ENCODE measurements around the gene ISY1.
"Not testable (repeated sequence)": the region's sequence is repeated elsewhere in the genome, so short reads cannot be mapped to it uniquely, and the experiment has no call there.

The ISY1 gene

DNA sequence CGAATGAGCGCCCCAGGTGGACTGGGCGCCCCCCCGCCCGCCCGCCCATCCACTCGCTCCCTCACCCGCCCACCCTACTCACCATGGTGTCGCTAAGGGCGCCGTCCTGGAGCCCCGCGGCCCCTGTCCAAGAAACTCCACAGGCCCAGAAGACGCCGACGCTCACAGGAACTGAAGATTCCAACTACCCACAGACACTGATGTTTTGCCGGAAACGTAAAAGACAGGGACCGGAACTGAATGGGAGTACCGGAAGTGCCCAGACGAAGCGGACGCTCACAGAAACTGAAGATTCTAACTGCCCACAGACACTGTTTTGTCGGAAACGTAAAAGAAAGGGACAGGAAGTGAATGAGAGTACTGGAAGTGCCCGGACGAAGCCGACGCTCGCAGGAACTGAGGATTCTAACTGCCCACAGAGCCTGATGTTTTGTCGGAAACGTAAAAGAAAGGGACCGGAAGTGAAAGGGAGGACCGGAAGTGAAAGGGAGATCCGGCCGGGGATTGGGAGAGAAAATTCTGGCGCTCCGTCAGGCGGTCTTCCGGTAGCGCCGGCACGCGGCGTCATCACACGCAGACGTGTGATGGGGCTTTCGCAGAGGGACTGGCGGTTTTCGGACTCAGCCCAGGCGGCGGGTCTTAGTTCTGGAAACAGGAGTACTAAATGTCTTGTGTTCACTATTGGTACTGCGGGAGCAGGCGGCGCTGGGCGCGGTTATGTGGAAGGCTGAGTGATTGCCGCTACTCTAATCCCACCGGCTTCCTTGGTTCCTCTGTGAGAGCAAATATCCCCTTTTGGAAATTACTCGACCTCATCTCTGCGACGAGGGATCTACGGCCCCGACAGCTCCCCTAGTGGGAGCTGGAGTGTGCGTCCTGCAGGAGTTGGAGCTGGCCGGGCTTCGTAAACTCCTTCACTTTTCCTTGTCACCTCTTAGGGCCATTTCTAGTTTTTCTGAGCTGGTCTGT is at the start of gene ISY1:
ISY1 (minus strand) TSS at position 173 of the 969 bp plus-strand sequence; CDS start at position 85, 88 bp downstream.
- DNase-seq (ENCODE audit: low spot score) = peak; percentile 97

- no peak for DNase-seq (ENCODE audit: low spot score)
Observed at GRCh38 chr3:129207479-129207878, 46.6 kb upstream of the ISY1 start.

- DNase-seq (ENCODE audit: low spot score) = no peak
Observed at GRCh38 chr3:129205109-129205832, 44.4 kb upstream of the ISY1 start.

- no peak for DNase-seq (ENCODE audit: low spot score)
Observed at GRCh38 chr3:129204473-129204872, 43.6 kb upstream of the ISY1 start.

GRCh38 chr3:129199366-129199765 is 38.5 kb upstream of the ISY1 start:
- DNase-seq (ENCODE audit: low spot score) = no peak

DNA sequence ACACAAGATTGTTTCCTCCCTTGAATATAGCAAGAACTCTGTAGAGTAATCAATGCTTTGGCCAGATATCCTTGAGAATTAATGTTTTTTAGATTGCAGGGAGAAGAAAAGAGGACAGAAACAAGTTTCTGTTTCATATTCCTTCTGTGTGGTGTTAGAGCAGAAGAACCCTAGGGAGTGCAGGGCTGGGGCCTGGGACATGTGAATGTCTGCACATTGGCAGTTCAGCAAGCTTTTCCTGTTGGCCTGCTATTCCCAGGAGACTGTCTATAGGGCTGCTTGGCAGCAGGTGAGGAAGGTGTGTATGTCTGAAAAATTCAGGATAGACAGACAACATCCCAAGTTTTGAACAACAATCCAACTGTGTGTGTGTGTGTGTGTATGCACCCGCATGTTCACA is 36.5 kb upstream of the ISY1 start:
- DNase-seq (ENCODE audit: low spot score) = no peak

- DNase-seq (ENCODE audit: low spot score) = no peak
Observed at GRCh38 chr3:129196601-129197000, 35.7 kb upstream of the ISY1 start.

- no peak for DNase-seq (ENCODE audit: low spot score)
Observed at GRCh38 chr3:129195731-129196256, 34.9 kb upstream of the ISY1 start.

DNA sequence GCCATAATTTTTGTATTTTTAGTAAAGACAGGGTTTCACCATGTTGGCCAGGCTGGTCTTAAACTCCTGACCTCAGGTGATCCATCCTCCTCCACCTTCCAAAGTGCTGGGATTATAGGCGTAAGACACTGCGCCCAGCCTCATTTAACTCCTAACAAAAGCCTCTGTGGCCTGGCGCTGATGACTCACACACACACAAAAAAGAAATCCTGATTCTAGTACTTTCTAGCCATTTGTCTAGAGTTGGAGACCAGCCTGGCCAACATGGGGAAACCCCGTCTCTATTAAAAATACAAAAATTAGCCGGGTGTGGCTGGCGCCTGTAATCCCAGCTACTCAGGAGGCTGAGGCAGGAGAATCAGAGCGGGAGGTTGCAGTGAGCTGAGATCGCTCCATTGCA is 28.9 kb upstream of the ISY1 start:
- not testable (repeated sequence) for DNase-seq (ENCODE audit: low spot score)

DNA sequence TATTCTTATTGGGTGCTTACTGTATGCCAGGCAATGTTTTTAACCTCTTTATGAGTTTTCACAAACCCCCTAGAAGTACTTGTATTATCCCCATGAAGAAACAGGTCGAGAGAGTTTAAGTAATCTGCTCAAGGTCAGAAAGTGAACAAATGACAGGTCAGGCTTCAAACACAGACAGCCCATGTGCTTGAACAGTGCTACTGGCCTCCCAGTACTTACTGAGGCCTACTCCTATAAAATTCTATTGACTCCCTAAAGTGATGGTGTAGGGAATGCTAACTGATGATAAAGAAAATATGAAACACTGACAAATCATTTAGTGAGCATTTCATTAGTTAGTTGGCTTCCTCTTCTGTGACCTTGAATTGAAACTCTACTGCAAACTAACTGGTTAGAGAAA is 27.0 kb upstream of the ISY1 start:
- peak; percentile 28 for DNase-seq (ENCODE audit: low spot score)

GRCh38 chr3:129185783-129186182 is 24.9 kb upstream of the ISY1 start:
- no peak for DNase-seq (ENCODE audit: low spot score)

DNA sequence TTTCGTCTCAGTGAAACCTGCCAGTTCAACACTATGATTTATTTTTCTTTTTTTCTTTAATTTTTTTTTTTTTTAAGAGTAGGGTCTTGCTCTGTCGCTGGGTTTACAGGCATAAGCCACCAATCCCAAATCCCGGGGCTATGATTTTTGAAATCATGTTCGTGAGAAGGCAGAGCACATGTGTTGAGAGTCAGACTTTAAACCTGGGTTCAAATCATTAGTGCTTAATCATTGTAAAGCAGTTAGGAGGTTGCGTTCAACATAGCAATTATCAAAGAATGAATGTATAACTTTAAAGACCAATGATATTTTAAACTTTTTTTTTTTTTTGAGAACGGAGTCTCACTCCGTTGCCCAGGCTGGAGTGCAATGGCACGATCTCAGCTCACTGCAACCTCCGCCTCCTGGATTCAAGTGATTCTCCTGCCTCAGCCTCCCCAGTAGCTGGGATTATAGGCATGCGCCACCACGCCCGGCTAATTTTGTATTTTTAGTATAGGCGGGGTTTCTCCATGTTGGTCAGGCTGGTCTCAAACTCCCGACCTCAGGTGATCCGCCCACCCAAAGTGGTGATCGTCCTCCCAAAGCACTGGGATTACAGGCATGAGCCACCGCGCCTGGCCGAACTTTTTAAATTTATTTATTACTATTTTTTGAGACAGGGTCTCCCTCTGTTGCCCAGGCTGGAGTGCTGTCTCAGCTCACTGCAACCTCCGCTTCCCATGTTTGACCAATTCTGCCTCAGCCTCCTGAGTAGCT is 24.1 kb upstream of the ISY1 start:
- not testable (repeated sequence) for DNase-seq (ENCODE audit: low spot score)

DNA sequence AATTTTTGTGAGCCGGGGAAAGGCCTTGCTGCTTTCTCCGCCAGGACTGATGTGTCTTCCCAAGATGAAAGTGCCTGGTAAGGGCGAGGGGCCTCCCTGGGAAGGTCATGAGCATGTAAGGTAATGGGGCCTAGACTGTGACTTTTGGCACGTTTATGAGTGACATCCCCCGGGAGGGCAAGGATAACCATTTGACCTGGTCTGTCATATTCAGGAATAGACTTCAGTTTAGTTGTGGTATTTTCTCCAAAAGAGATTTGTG is 23.5 kb upstream of the ISY1 start:
- DNase-seq (ENCODE audit: low spot score) = no peak

GRCh38 chr3:129183569-129184395 is 22.9 kb upstream of the ISY1 start, which contains the start of gene CNBP:
CNBP (minus strand) TSS chr3:129183896; CDS start chr3:129171757, 12,139 bp downstream.
- peak; percentile 95 for DNase-seq (ENCODE audit: low spot score)

DNA sequence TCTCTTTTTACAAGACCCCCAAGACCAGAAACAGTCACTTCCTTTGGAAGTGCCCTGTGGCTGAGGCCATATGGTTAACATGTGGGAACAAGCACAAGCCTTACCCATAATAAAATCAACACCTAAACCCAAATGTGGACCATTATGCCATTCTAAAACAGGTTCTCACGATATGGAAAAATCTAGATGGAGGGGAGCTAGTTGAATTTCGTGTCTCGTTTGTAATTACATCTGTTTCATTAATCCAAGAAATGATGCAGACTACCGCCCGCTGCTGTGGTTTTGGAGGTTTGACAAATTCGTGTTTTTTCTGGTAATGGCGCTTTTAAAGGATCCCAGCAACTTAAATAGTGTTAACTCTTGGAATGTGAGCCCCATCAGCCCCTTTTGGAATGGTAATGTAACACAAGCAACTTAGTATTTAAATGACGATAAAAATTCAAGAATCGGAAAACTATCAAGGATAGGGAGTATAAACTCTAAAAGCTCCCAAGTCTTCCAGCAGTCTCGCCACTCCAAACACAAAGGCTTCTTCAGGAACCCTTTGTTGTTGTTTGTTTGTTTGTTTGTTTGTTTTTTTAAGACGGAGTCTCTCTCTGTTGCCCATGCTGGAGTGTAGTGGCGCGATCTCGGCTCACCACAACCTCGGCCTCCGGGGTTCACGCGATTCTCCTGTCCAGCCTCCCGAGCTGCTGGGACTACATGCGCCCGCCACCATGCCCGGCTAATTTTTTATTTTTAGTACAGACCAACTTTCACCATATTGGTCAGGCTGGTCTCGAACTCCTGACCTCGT is 21.7 kb upstream of the ISY1 start:
- peak; percentile 55 for DNase-seq (ENCODE audit: low spot score)

GRCh38 chr3:129181819-129182218 is 21.0 kb upstream of the ISY1 start:
- DNase-seq (ENCODE audit: low spot score) = peak; percentile 32

- DNase-seq (ENCODE audit: low spot score) = no peak
Observed at GRCh38 chr3:129180461-129180860, 19.6 kb upstream of the ISY1 start.

GRCh38 chr3:129176051-129176450 is 15.2 kb upstream of the ISY1 start:
- DNase-seq (ENCODE audit: low spot score) = no peak

DNA sequence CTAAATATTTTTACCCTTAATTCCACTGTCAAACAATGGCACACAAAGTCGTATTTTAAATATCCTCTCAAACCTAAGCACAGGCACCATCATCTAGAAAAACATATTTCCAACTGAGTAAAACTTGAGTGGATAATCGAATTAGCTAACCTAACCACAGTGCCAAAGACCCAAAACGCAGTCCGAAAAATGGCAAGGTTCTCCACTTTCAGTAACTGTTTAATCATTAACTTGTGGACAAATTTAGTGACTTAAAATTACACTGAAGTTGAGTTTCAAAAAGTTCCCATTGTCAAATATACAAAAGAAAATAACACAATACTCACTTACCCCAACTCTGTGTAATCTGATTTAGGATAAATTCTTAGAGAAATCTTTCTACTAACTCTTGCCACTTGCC is 12.9 kb upstream of the ISY1 start:
- DNase-seq (ENCODE audit: low spot score) = no peak

- no peak for DNase-seq (ENCODE audit: low spot score)
Observed at GRCh38 chr3:129173206-129173605, 12.3 kb upstream of the ISY1 start.
